ENCODE results near the gene PLEKHG5.

The PLEKHG5 gene

DNA sequence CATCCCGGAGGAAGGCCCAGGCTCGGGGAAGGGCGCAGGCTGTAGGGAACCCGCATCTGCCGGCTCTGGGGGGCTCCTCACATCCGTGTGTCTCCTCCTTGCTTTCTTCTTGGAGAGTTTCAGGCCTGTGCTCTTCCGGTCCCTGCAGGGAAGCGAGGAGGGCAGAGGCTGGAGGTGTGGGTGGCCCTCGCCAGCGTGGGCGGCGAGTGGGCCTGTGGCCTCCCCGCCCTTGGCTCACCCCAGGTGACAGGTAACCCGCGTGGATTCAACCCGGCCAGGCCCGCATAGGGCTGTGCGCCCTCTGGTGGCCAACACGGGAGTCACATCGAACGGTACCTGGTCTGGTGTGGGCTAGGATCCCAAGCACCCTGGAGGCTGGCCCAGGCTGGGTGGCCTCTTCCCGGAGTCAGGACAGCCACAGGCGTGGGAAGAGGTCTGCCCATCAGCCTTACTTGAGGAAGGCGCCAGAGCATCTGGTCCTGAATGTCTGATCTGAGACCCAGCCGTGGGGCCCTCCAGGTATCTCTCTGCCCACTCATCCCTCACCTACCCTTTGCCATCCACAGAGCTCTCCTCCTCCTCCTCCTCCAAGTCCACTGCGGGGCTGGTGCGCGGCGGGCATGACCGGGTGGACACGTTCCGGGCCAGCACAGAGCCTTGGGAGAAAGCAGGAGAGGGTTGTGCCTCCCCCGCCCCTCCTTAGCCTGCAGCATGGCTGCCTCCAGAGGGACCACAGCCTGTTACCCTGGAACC, 15.9 kb downstream of the PLEKHG5 start:
- peak; percentile 62 for DNase-seq

- peak; percentile 44 for DNase-seq
Observed at GRCh38 chr1:6474815-6475282, 16.6 kb downstream of the PLEKHG5 start.

- peak; percentile 75 for DNase-seq
Observed at GRCh38 chr1:6473974-6474814, 17.3 kb downstream of the PLEKHG5 start.

DNA sequence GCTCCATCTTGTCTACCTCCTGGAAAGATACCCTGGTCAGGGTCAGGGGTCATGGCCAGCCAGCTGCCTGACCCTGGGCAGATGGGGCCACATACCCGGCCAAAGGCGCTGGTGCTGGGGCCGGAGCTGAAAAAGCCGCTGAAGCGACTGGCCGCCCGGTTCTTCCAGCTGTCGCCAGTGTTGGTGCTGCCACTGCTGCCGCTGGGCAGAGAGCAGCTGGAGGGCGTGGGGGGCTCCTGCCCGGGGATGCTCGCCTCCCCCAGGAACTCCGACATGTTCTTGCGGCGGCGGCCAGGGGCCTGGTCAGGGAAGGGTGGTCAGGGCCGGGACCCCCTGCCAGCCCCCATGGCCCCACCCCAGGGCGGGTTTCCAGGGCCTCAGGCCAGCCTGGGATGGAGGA, 18.3 kb downstream of the PLEKHG5 start:
- DNase-seq, result no peak

DNA sequence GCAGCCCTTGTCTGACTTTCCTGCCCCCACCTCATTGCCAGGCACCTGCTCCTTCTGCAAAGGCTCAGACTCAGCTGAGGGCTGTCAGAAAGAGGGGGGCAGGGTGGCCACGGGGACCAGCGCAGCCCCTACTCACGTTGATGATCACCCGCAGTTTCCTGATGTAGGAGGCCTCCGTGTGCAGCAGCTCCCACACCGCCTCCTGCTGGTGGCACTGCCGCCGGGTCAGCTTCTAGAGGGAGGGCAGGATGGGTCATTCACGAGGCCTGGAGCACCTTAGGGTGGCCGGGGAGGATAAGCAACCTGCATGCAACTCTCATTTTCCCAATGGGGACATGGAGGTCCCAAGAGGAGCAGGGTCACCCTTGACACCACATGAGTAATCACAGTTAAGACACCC, 19.1 kb downstream of the PLEKHG5 start:
- no peak for DNase-seq

DNA sequence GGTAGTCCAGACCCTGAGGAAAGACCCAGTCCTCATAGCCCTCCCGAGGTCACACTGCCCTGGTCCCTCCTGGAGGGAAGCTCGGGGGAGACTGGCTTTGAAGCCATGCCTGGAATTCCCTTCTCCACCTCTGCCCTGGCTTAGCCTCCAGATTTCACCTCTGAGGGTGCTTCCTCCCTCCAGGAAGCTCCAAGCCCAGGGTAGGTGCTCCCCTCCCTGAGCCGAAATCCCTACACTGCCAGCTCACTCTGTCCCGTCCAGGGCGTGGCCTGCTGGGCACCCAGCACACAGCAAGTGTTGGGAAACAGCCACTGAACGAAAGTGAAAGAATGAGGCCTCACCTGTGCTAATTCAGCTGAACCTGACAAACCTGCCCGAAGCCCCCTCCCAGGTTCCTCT, 19.5 kb downstream of the PLEKHG5 start:
- DNase-seq, result no peak

GRCh38 chr1:6471086-6471969, 20.1 kb downstream of the PLEKHG5 start:
- no peak for DNase-seq

GRCh38 chr1:6470132-6471085, 21.1 kb downstream of the PLEKHG5 start:
- no peak for DNase-seq

- no peak for DNase-seq
Observed at GRCh38 chr1:6468729-6469461, 22.6 kb downstream of the PLEKHG5 start.

- no peak for DNase-seq
Observed at GRCh38 chr1:6467744-6468688, 23.5 kb downstream of the PLEKHG5 start.

GRCh38 chr1:6467224-6467623, 24.2 kb downstream of the PLEKHG5 start:
- DNase-seq, result no peak

- no peak for DNase-seq
Observed at GRCh38 chr1:6466751-6467150, 24.7 kb downstream of the PLEKHG5 start.

DNA sequence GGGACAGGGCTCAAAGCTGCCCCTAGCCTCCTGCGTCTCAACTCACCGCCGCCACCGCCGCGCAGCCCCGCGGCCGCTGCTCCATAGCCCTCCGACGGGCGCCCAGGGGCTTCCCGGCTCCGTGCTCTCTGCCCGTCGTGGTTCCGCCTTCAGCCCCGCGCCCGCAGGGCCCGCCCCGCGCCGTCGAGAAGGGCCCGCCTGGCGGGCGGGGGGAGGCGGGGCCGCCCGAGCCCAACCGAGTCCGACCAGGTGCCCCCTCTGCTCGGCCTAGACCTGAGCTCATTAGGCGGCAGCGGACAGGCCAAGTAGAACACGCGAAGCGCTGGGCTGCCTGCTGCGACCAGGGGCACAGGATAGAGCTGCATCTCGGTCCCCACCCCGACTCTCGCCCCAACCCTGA, 25.4 kb downstream of the PLEKHG5 start, which contains the start of gene TNFRSF25:
Gene TNFRSF25, minus strand, starts transcription at position 151 of the 400 bp plus-strand sequence. Its CDS starts 66 bp downstream, at position 85.
- no peak for DNase-seq

- no peak for DNase-seq
Observed at GRCh38 chr1:6465461-6466005, 25.9 kb downstream of the PLEKHG5 start.

DNA sequence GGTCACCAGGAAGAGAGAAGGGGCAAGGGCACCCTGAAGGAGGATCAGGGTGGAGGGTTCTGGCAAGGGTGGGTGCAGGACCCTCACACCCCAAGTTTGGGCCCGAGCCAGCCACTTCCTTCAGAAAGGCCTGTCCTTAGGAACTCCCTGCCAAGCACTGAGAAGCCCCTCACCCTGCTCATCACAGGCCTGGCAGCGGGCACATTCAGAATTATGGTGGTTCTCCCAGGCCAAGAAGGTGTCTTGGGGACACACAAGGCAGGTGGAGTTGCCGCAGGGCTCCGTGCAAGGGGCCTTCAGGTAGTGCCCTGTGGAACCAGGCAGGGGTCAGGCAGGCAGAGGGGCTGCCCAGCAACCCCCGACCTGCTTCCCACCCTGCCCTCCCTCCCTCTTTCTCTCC, 26.6 kb downstream of the PLEKHG5 start:
- DNase-seq, result no peak

DNA sequence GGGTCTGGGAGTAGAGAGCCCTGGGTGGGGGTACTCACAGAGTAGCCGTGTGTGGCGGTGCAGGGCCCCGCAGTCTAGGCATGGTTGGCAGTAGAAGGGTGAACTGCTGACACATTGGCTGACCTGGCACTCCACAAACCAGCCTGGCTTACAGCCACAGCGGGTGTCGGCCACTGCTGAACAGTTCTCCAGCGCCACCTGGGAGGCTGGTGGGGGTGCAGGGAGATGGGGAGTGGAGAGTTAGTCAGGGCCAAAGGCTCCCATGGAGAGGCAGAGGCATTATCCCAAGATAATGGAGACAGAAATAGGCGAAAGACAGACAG, 27.0 kb downstream of the PLEKHG5 start:
- DNase-seq, result peak; percentile 2

GRCh38 chr1:6463120-6463412, 28.4 kb downstream of the PLEKHG5 start:
- DNase-seq, result no peak

DNA sequence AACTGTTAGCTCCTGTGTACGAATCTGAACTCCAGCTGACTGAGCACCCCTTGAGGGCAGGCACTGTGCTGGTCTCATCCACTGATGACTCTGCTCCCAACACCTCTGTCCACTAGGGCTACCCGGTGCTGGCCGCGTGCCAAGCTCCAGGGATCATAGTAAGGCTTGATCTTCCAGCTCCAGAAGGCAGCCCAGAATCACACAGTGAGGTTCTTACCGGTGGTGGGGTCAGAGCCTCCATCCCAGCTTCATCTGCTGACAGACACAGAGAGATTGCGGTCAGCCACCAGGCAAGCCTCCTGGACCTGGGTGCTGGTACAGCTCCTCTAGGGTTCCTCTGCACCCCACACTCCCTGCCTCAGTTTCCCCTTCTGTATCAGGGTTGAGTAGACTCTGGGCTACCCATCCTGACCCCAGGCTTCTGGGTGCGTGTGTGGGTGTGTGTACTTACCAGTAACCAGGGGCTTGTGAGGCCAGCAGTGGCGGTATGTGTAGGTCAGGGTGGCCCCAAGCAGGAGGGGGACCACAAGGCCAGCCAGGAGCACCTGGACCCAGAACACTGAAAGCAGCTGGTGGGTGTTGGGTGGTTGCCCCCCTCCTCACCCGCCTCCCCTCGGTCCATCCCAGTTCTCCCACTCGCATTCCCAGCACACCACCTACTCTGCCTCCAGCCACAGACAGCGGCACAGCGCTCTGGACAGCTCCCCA, 28.9 kb downstream of the PLEKHG5 start:
- DNase-seq, result no peak
